Dedifferentiated amniotic fluid mesenchymal stem cell (primary cell): ENCODE results near the gene EBF4.

ENCODE experiments used
- DNase-seq: peaks from one replicate; pipeline ENCODE4 v3.0.0-alpha.2; 2016; ENCODE audit errors: extremely low spot score

Gene EBF4

DNA sequence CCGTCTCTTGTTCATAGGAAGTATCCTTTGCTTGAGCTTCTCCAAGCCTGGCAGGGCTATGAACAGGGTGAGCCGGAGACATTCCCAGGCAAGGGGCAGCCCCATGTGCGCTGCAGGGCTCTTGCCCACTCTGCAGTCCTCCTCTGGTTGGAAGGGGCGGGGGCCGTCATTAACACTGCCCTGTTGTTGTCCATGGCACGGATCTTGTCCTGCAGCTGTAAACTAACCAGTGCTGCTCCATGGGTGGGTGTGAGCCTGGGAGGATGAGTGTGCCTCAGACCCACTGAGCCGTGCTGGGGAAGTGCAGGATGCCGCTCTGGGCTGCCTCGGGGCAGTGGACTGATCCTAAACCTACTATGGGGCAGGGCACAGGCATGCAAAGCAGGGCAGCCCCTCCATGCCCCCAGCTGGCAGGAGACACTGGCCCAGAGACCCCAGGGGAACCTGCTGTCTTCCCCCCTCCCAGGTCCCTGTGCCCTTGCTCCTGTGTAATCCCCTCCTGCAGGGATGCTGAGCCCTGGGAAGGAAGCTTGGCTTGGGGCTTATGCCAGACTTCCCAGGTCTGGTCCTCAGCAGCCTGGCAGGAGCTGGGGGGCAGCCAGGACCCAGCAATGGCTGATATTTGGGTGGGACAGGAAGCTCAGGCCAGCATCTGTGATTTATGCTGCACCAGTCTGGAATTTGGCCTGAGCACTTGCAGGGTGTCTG is 8.5 kb downstream of the EBF4 start:
- no peak for DNase-seq

DNA sequence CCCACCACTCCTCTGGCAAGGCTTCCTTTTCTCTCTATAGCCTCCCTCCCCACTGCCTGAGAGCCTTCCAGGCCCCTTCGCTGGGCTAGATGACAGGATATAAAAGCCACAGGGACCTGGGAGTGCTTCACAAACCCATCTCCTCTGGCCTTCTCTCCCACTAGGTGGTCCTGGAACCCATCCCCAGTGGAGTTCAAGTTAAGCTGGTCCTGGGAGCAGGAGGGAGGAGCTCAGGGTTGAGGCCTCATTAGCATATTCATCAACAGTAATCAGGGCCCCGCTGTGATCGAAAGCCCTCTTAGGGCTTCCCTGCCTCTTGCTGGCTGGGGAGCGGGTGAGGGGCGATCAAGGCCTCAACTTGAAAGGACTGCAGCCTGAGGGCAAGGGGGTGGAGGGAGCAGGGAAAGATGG is 9.1 kb downstream of the EBF4 start:
- DNase-seq: no peak

DNA sequence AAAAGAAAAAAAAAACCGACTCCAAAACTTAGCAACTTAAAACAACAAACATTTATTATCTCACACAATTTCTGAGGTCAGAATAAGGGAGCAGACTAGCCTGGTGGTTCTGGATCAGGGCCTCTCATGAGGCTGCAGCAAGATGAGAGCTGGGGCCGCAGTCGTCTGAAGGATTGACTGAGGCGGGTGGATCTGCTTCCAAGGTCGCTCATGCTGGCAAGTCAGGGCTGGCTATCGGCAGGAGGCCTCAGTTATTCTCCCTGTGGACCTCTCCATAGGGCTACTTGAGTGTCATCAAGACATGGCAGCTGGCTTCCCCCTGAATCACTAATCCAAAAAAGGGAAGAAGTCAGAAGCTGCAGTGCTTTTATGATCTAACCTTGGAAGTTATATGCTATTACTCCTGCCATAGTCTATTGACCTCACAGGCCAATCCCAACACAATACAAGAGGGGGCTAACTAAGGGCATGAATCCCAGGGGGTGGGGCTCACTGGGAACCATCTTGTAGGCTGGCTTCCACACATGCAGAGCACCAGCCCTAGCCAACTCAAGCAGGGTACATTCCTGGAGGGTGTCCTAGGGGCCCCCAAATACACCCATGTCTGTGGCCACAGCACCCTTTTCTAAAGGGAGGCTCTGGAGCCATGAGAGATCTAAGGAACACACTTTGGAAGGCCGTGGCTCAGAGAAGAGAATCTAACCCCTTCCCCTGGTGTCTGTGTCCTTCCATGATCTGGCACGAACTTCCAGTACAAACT is 11.3 kb downstream of the EBF4 start:
- DNase-seq: no peak

DNA sequence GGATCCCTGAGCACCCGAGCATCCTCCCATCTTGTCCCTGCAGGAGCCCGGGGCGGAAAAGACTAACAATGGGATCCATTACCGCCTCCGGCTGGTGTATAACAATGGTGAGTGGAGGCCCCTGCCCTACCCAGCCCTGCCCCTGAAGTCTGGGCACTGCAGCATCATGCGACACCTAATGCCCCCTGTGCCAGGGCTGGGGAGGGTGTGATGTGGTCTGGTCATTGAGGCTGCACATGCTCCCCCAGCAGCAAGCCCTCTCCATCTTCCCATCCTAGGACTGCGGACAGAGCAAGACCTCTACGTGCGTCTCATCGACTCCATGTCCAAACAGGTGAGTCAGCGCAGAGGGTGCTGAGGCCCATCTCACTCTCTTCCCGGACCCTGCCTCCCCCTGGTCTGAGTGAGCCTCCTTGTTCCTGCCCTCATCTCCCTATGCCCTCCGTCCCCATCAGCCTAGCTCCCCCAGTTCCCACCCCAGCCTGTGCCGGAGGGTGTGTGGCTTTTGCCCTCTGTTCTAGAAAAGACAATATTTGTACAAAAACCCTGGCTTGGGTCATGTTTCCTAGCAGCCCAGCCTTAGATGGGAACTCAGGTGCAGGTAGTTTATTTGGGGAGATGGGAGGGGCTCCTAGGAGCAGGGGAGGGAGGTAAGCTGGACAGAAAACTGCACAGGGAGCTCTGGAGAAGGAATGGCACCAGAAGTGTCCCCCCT is 13.5 kb downstream of the EBF4 start:
- no peak for DNase-seq

DNA sequence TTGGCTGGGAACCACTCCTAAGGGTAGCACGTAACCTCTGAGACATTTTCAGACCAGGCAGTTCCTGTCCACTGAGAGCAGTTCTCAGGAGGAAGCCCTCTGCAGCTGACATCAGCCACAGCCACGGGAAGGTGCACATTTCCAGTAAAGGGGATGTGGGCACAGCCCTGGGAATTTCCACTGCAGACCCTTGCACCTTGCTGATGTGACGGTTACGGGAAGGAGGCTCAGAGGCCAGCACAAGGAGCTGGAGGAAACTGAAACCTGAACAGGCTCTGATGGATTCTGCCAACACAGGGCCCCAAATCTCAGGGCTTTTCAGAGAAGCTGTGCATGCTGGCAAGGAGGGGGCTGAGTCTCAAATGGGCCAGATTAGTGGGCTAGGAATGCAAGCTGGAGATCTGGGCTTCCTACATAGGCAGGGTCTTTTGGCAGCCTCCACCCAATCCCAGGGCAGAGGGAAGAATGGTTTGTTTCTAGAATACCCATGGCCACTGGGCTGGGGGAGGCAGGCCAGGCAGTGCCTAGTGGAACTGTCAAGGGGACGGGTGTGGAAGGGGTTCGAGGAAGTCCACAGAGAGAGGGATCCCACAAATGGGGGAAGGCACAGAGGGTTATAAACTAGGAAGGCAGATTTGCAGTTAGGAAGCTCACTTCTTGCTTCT is 14.2 kb downstream of the EBF4 start:
- no peak for DNase-seq

DNA sequence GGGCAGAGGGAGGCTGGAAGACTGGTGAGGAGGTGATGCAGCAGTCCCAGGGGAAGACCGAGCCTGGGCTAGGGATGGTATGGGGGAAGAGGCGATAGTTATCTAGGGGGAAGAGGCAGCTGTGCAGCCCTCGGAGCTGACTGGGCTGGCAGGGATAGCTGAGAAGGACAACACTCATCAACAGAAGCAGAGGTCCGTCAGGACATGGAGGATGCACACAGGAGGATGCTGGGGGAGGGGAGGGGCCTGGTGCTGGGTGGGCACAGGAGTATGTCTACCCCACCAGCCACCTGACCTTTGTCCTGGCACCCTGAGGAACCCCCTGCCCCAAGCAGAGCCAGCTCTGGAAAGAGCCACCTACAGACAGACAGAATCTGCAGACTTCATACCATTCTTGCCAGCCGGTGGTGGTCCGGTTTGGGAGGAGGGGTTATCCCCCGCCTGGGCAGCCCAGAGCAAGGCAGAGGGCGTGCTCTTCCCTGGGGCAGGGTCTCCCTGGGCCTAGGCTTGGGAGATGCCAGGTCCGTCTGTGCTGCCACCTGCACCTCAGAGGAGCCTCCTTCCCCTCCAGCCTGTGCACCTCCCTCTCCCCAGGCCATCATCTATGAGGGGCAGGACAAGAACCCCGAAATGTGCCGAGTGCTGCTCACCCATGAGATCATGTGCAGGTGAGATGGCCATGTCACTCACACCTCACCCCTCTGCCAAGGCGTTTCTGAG is 14.9 kb downstream of the EBF4 start:
- DNase-seq: no peak

DNA sequence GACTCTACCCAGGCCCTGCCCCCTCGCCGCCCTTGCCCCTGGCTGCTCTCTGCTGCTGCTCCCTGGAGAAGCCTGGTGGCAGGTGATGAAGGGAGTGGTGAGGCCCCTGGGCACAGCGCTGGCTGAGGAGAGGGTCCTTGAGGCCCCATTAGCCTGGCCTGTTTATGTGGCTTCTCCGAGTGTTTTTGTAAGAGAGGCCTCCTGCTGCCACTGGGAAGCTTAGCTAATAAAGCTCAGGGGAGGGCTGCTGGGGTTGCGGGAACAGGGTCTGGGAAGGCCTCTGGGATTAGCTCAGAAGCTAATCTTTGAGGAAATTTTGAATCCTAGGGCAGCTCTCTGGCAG is 15.5 kb downstream of the EBF4 start:
- DNase-seq: no peak

DNA sequence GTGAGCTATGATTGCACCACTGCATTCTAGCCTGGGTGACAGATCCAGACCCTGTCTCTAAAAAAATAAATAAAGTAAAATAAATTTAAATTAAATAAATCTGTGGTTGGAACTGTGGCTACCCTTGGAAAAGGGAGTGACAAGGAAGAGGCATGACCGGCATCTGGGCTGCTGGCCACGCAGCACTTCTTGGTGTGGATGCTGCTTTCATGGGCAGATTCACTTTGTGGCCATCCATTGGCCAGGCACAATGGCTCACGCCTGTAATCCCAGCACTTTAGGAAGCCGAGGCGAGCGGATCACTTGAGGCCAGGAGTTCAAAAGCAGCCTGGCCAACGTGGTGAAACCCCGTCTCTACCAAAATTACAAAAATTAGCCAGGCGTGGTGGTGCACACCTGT is 16.1 kb downstream of the EBF4 start:
- DNase-seq: no peak

DNA sequence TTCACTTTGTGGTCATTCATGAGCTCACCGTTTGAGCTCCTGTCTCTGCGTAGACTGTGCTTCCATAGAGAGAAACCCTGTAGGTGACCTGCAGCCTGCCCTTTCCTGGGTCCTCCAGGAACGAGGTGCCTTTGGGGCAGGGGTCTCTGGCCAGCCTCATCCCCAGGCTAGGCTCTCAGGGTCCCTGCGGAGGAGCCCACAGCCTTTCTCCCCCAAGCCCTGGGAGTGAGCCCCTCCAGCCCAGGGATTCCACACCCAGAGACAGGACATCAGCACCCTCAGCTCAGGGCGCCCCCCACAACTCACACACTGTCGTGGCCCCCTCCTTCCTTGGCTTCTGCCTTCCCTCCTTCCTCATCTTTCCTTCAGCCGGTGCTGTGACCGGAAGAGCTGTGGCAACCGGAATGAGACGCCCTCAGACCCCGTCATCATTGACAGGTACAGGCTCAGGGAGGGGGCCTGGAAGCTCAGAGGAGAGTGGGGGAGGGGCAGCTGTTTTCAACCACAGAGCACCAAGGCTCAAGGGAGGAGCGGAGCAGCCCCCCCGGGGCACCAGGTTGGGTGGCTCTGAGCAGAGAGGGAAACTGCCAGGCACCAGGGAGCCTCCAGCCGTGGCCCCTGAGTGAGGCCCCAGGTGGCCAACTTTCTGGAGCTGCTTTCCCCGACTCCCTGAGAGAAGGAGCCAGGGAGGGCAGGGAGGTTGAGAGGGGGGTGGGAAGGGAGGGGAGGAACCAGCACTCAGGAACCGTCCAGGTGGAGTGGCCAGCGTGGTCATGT is 16.8 kb downstream of the EBF4 start:
- DNase-seq: no peak

DNA sequence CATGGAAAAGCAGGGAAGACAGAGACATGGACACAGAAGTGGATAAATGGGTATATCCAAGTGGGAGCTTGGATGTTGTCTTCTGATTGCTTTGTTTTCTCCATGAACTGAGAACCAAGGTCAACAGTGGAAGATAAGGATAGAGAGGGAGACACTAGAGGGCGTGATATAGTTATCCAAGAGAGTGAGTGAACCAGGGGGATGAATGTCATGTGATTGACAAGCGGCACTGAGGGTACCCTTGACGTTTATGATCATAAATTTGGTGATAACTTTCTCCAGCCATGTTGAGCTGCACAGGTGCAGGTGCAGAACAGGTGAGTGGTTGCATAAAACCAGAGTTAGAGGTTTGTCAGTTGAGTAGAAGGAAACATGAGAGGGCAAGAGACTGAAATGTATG is 20.7 kb downstream of the EBF4 start:
- DNase-seq: no peak

DNA sequence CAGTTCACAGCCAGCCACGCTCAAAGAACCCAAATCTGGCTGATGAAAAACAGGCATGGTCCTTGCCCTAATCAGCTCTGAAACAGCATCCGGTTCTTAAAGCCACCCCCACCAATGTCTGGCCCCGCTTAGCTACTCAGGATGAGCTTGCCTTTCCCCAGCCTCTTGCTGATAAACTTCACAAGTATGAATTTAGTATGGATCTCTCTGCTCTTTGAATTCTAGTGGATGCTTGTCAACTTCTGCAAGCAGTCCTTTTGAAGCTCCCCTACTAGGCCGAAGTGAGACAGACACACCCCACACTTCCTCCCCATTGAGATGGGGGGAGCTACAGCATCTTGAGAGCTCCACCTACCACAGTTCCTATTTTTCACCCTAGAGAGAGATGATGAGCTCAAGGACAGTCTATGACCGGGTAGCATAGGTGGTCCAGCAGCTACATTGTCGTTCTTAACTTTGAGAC is 36.7 kb downstream of the EBF4 start:
- no peak for DNase-seq

DNA sequence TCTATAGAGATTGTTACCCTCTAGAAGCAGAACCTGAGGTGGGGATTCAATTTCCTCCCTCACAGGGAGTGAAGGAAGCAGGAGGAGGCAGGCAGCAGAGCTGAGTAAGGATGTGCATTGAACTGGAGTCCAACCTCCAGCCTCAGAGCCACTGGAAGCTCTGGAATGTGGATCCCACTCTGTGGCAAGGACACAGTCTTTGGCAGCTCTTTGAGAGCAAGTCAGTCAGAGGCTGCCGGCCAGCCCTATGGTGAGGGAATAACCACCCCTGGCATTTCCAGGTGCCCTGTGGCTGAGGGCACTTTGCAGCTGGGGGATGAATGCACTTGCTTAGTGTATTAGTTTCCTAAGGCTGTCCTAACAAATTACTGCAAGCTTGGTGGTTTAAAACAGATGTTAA is 37.2 kb downstream of the EBF4 start:
- DNase-seq: no peak

DNA sequence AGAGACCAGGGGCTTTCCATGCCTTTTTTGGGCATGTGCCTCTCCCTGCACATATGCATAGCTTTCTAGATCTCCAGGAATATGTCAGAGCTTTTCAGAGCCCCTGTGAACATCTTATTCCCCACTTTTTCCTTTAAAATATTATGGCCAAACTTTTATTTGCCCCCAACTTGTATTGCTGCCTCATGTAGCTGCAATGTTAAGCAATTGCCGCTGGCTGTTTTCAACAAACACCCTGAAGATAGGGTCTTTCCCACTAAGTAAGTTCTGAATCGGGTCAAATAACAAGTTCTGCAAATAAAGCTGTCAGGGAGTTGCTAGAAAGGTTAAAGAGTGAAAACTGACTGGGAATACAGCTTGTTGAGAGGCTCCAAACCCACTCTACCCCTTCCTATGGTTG is 42.3 kb downstream of the EBF4 start:
- no peak for DNase-seq

DNA sequence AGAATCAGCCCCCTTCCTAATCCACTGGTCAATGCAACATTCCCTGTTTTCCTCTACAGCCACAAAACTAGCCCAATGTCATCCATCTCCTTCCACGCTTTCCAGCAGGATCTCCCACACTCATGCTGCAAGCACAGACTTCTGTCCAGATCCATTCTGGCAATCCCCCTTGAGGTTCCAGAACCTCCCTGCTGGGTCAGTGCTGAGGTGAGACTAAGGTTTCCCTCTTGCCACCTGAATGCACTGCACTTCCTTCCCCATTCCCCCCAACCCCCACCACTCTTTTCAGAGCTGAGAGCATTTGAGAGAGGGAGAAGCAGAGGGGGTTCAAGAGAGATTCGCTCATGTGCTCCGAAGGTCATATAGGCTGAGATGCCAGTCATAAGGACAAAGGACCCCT is 43.9 kb downstream of the EBF4 start:
- DNase-seq: no peak

DNA sequence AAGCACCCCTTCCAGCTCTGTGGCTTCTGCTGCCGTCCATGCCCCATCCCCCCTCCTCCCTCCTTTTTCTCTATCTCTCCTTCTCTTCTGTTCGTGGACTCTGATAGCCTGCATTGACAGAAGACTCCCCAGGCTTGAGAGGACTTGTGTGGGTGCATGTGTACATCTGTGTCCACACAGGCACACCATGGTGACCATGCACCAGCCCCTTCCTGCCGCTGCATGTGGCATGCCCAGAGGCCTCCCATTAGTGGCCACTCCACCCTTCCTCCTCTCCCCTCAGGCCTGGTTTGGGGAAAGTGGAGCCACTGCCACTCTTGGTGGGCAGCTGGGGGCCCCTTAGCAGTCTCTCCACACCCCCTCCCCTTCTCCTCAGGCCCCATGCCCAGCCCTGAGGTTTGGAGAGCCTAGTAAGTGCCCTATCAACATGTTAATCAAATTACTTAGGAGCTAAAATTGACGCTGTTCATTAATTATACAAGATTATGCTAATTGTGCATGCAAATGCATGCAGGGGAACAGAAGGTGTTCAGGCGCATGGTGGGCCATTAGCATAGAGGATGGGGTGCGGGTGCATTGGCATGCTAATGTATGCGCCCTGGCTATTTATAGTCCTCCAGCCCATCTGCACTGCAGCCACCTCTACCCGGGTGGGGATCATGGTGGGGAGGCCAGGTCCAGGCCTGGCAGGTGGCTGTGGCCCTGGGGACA is 45.9 kb downstream of the EBF4 start:
- DNase-seq: no peak

DNA sequence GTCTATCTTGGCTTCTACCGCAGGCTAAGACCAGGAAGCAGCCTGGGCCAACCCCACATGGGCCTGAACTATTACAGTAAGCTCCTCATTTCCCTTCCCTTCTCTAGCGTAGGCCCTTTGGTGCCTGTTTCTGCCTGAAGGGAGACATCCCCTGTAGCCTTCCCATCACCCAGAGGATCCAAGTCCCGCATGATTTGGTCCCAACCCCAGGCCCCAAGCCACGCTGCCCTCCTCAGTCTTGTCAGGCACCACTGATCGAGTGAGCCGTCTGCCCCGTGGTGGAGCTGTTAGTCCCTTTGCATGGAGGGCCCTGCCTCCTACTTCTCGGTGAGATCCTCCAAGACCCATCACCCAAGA is 46.4 kb downstream of the EBF4 start:
- DNase-seq: no peak

DNA sequence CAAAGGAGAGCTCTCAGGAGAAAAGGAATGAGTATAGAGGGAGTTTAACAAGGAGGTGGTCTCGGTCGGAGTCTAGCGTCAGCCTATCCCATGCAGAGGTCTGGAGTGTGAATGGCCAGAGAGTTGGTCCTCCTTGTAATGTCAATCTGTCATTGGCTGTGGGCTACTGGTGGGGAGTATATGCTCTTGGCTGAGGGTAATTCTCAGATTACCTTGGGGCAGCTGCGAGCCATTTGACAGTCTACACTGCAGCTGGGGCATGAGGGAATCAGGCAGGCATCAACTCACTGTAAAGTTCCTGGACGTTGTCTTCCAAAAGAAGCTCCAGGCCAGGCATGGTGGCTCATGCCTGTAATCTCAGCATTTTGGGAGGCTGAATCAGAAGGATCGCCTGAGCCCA is 48.1 kb downstream of the EBF4 start:
- DNase-seq: no peak

DNA sequence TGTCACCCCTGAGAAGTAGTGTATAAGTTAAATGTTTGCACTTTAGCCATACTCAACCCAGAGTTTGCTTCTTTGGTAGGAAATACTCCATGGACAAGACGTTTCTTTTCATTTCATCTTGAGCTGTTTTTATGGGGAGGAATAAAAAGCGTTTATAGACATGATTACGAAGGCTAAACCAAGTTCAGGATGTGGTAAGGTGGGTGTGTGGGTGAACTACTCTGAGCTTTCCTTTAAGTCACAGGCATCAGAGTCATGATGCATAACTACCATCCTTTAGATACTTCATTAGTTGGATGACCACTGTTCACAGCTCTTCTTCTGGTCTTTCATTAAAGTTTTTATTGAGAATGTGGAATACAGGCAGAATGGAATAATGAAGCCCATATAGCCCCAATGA is 48.9 kb downstream of the EBF4 start:
- no peak for DNase-seq

DNA sequence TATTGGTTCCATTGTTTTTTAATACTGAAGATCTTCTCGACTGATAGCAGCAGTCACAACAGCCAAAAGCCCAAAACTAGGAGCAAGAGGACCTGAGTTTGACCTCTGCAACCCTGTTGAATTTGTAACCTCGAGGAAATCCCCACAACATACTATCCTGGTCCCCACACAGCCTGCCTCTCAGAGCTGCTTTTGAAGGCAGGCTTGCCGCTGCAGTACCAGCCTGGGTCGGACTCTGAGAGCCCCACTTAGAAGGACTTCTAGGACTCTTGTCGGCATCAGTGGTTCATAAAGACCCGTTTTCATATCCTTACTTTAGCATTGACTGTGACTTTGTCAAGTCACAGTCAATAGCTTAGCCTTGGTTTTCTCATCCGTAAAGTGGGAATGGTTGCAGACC is 49.3 kb downstream of the EBF4 start:
- no peak for DNase-seq

DNA sequence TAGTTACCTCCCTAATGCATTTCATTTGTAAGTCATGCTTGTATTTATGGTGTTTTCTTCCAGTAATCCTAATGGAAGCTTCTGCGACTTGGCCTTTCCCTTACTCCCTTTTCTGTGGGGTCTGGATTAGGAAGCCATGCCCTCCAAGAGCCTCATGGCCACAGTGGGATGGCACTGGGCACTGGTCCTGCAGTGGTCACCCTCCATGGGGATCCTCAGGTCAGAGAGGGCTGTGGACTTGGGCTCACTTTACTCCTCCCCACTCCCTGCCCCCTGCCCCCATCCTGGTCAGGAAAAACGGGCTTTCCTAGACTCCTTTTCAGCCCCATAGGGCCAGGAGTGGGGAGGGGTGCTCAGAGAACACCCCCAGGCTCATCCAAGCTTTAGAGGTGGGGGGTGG is 49.9 kb downstream of the EBF4 start:
- no peak for DNase-seq
